SK-N-MC (cell line): ENCODE measurements around the gene DNAH11.

Experiments used
- DNase-seq: peaks from one replicate; pipeline ENCODE4 v3.0.0-alpha.2; 2011; ENCODE audit warnings: low read depth, low spot score
- H3K27ac ChIP-seq: fragments of 200-600 bp; sonication (generic); 2 replicates; pipeline ENCODE4 v1.5.1; 2016; ENCODE audit warnings: mixed run types
- H3K36me3 ChIP-seq: fragments of 200-600 bp; sonication (generic); 2 replicates; pipeline ENCODE4 v1.6.1; 2017; ENCODE audit warnings: antibody characterized with exemption, low read length, mixed read lengths; ENCODE audit not compliant: insufficient read depth
- H3K4me3 ChIP-seq: fragments of 200-600 bp; sonication (generic); 2 replicates; pipeline ENCODE4 v1.5.1; 2016
- H3K9ac ChIP-seq: fragments of 200-600 bp; sonication (generic); 2 replicates; pipeline ENCODE4 v1.8.0; 2017; ENCODE audit warnings: mixed run types, mixed read lengths; ENCODE audit not compliant: insufficient read length
- H3K9me3 ChIP-seq: fragments of 200-600 bp; sonication (generic); 2 replicates; pipeline ENCODE4 v1.6.1; 2017; ENCODE audit warnings: low read depth, mild to moderate bottlenecking, antibody characterized with exemption, low read length, moderate library complexity, mixed read lengths
- EZH2 ChIP-seq: fragments of 200-600 bp; sonication (generic); IDR thresholded peaks from one replicate; pipeline ENCODE4 v1.6.1; 2017; ENCODE audit warnings: antibody characterized with exemption
- FOXP2 ChIP-seq: optimal IDR thresholded peaks from 2 replicates; pipeline ENCODE3; 2011; ENCODE audit warnings: mild to moderate bottlenecking, moderate library complexity; ENCODE audit not compliant: insufficient read depth; ENCODE audit errors: extremely low read length, control extremely low read depth
- POLR2AphosphoS5 ChIP-seq: IDR thresholded peaks from 2 replicates; pipeline ENCODE4 v1.6.1; 2012; ENCODE audit warnings: mild to moderate bottlenecking, low read depth, low read length, borderline replicate concordance

DNAH11 gene

GRCh38 chr7:21542891-21543527 is at the start of gene DNAH11:
Gene DNAH11 (plus strand): TSS chr7:21543039. CDS start chr7:21543246, 207 bp downstream.
- H3K4me3 ChIP-seq, result no peak within 1 kb of the TSS
- H3K27ac ChIP-seq, result no peak within 1 kb of the TSS
- H3K36me3 ChIP-seq, result no peaks in the 10 kb centered on the region
- H3K9me3 ChIP-seq, result no peaks in the 10 kb centered on the region
- DNase-seq, result no peak
- TF ChIP-seq FOXP2 (no peak), EZH2 (peak; percentile 92), POLR2AphosphoS5 (no peak)
- H3K9ac ChIP-seq, result no peak within 1 kb of the TSS

GRCh38 chr7:21495731-21496130 is 47.1 kb upstream of the DNAH11 start:
- no peak for DNase-seq
- no peak overlapping the region for H3K27ac ChIP-seq
- no peak overlapping the region for H3K4me3 ChIP-seq
- no peak for TF ChIP-seq POLR2AphosphoS5
- TF ChIP-seq FOXP2, result no peak
- TF ChIP-seq EZH2, result no peak
- H3K36me3 ChIP-seq, result 0 out of 2 replicates have a peak, but pooled peaks cover 4% of the 10 kb centered on the region
- no peaks in the 10 kb centered on the region; the same call in 1 of the 2 replicates for H3K9me3 ChIP-seq
- H3K9ac ChIP-seq, result no peak overlapping the region

GRCh38 chr7:21497072-21497471 is 45.8 kb upstream of the DNAH11 start:
- TF ChIP-seq FOXP2, result no peak
- H3K9ac ChIP-seq, result no peak overlapping the region
- no peak overlapping the region for H3K4me3 ChIP-seq
- no peak for DNase-seq
- no peak overlapping the region for H3K27ac ChIP-seq
- no peaks in the 10 kb centered on the region for H3K36me3 ChIP-seq
- H3K9me3 ChIP-seq, result no peaks in the 10 kb centered on the region

GRCh38 chr7:21500117-21500832 is 42.6 kb upstream of the DNAH11 start:
- H3K27ac ChIP-seq, result no peak overlapping the region
- DNase-seq, result no peak
- H3K36me3 ChIP-seq, result no peaks in the 10 kb centered on the region
- H3K4me3 ChIP-seq, result no peak overlapping the region
- no peak overlapping the region for H3K9ac ChIP-seq
- TF ChIP-seq EZH2, result no peak
- H3K9me3 ChIP-seq, result no peaks in the 10 kb centered on the region

- no peak overlapping the region for H3K27ac ChIP-seq
- no peak for DNase-seq
- H3K9ac ChIP-seq, result no peak overlapping the region
- no peaks in the 10 kb centered on the region for H3K9me3 ChIP-seq
- no peaks in the 10 kb centered on the region for H3K36me3 ChIP-seq
- no peak overlapping the region for H3K4me3 ChIP-seq
- TF ChIP-seq FOXP2 (no peak), EZH2 (no peak), POLR2AphosphoS5 (no peak)
These were observed 38.8 kb upstream of the DNAH11 start for GRCh38 chr7:21504021-21504420.

- DNase-seq, result no peak
- H3K9ac ChIP-seq, result no peak overlapping the region
- H3K9me3 ChIP-seq, result no peaks in the 10 kb centered on the region
- no peak overlapping the region for H3K4me3 ChIP-seq
- H3K27ac ChIP-seq, result no peak overlapping the region
- no peaks in the 10 kb centered on the region for H3K36me3 ChIP-seq
- TF ChIP-seq EZH2 (no peak), POLR2AphosphoS5 (no peak), FOXP2 (no peak)
These were observed 35.1 kb upstream of the DNAH11 start for GRCh38 chr7:21507627-21508343.

- no peak for DNase-seq
- TF ChIP-seq EZH2 (no peak), FOXP2 (no peak)
These were observed 34.3 kb upstream of the DNAH11 start for GRCh38 chr7:21508538-21508937.

GRCh38 chr7:21514062-21514461 is 28.8 kb upstream of the DNAH11 start:
- H3K9ac ChIP-seq, result no peak overlapping the region
- no peaks in the 10 kb centered on the region for H3K9me3 ChIP-seq
- no peak for DNase-seq
- H3K27ac ChIP-seq, result no peak overlapping the region
- no peak overlapping the region for H3K4me3 ChIP-seq
- no peaks in the 10 kb centered on the region for H3K36me3 ChIP-seq
- TF ChIP-seq EZH2 (no peak), FOXP2 (no peak), POLR2AphosphoS5 (no peak)

More at GRCh38 chr7:21508538-21508937, 34.3 kb upstream of the DNAH11 start:
- H3K27ac ChIP-seq, result no peak overlapping the region
- no peaks in the 10 kb centered on the region for H3K9me3 ChIP-seq
- H3K36me3 ChIP-seq, result no peaks in the 10 kb centered on the region
- no peak overlapping the region for H3K4me3 ChIP-seq
- no peak overlapping the region for H3K9ac ChIP-seq
